Fibroblast of skin of left quadriceps (primary cell): ENCODE data around the gene BCAR3.

ENCODE experiments used
- DNase-seq, 2 experiments: peaks; one replicate each; pipeline ENCODE4 v3.0.0-alpha.2; 2013; ENCODE audit warnings: low read depth in 2 of 2

Gene BCAR3

DNA sequence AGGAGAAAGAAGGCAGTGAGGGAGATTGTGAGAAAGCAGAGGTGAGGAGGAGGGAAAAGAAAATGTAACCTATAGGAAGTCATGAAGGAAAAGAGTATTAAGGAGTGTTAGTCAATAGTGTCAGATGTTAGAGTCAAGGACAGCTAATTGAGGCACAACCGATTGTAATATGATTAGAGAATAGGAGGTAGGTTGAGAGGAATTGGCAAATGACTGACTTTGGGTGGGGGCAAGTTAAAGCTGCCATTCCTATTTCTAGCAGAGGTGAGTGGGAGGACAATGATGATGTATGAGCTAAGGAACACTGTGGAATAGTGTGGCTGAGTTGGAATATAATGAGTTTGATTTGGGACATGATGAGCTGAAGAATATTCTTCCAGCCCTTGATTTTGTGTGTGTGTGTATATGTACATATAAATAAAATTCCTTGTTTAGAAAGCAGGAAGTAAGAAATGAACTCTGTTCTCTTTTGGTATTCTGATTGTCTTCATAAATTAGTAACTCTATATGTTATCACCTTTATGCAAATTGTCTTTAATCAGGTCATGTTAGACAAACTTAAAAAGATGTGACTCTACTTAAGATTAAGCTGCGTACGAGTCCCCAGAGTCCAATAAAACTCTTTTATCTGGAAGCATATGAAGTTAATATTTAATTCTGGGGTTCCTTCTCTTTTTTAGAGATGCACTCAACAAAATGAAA lies 135.3 kb downstream of the BCAR3 start:
- DNase-seq, result no peak

GRCh38 chr1:93542398-93542797 lies 139.2 kb downstream of the BCAR3 start:
- DNase-seq, result peak; percentile 45 to 52

- no peak for DNase-seq
These were observed 140.6 kb downstream of the BCAR3 start for GRCh38 chr1:93541045-93541444.

- peak in 1 of 2 experiments; percentile 16 for DNase-seq
These were observed 143.7 kb downstream of the BCAR3 start for GRCh38 chr1:93537924-93538323.

- DNase-seq, result no peak
These were observed 144.2 kb downstream of the BCAR3 start for GRCh38 chr1:93537396-93537795.

DNA sequence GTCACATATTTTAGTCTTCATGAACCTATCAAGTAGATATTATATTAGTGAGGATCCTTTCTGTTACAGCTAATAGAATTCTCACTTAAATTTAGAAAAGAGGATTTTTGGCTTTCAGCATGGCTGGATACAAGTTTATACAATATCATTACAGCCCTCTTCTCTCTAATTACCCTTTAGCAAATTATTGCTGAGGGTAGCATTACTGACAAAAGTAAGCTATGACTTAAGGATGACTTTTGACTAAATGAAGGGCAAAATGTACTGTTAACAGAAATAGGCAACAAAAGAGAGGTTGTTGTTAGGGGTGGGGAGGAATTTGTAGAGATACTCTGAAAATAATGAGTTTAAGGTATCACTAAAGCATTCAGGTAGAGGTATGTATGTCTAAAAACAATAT lies 148.0 kb downstream of the BCAR3 start:
- DNase-seq, result no peak

DNA sequence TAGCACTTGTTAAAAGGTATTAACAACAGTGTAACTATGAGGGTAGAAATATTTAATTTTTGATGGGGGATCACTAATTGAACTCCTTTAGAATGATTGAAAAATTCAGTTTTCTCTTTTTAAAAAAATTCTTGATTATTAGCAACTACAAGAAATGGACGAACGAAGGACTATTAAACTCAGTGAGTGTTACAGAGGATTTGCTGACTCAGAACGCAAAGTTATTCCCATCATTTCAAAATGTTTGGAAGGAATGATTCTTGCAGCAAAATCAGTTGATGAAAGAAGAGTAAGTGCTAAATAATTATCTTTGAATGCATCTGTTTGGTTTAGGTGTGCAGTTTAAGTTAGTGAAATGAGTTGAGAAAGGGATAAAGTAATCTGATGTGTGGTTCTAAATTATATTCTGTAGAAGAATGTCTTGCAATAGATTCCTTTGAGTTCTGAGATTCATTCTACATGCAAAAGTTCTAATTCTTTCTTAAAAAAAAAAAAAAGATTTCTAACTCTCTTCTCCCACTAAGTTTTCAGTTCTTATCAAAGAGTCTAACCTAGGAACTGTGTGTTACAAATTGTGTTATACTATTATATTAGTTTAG lies 148.8 kb downstream of the BCAR3 start:
- DNase-seq, result no peak

DNA sequence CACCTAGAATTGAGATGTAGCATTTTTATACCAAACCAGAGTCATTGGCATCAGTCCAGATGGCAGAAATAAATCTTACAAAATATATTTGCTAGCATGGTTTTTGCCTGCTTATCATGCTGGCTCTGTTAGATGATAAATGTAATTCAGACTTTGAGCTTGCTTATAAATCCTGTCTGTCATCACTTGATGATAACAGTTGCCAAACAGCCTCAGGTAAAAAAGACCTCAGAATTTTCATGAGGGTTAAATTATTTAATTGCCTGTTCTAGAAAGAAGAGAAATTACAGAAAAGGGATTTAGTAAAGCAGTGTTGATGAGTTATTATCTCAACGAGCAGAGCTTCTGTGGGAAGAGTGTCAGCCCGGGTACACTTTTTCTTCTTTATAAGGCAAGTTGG lies 150.4 kb downstream of the BCAR3 start:
- DNase-seq, result no peak

DNA sequence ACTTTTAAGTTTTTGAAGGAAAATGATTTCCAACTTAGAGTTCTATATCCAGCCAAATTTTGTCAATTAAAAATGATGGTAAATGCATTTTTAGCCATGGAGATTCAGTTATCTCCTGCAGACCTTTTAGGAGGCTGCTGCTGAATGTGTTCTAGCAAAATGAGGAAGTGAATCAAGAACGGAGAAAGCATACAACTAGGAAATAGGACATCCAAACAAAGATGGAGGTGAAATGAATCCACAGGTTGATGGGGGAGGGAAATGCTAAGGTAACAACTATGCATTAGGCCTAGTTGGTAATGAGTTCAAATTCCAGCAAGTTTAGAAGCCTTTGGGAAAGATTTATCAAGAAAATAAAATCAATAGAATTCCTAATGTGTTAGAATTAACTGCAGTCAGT lies 153.2 kb downstream of the BCAR3 start:
- no peak for DNase-seq

- no peak for DNase-seq
These were observed 155.2 kb downstream of the BCAR3 start for GRCh38 chr1:93526431-93526830.

- DNase-seq, result no peak
These were observed 156.2 kb downstream of the BCAR3 start for GRCh38 chr1:93525431-93525830.

- no peak for DNase-seq
These were observed 158.9 kb downstream of the BCAR3 start for GRCh38 chr1:93522721-93523120.

DNA sequence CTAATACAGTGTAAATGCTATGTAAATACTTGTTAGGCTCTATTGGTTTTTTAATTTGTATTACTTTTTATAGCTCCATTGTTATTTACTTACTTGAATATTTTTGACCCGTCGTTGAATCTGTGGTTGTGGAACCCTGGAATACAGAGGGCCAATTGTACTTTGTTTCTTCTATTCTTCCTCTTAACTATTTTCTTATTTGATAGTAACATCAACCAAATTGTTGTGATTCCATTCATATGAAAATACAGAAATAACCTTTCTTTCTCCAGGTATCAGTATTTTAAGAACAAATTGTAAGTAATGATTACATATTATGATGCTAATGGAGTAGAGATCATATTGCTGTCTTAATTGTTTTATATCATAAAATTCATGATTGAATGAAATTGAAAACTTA lies 160.0 kb downstream of the BCAR3 start:
- no peak for DNase-seq

DNA sequence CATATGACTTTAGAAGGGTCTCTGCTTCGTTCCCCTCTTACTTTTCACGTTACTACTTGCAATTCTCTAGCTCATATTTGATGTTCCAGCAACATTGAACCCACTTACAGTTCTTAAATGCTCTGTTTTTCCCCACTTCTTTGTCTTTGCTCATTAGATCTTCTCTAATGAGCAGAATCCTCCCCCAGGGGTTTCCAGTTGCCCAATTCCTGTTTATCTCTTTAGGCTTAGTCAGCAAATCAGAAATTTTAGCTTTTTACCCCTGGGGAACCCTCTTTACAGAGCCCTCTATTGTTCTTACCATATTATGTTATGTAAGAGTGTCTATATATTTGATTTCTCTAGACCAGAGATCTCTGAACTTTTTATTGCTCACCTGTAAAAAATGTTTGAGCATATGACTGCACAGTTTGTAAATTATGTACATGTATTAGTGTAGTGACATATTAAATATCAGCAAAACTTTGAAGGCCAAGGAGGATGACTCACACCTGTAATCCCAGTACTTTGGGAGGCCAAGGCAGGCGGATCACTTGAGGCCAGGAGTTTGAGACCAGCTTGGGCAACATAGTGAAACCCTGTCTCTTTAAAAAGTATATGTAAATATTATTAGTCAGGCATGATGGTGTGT lies 162.3 kb downstream of the BCAR3 start:
- peak in 1 of 2 experiments; percentile 12 for DNase-seq

DNA sequence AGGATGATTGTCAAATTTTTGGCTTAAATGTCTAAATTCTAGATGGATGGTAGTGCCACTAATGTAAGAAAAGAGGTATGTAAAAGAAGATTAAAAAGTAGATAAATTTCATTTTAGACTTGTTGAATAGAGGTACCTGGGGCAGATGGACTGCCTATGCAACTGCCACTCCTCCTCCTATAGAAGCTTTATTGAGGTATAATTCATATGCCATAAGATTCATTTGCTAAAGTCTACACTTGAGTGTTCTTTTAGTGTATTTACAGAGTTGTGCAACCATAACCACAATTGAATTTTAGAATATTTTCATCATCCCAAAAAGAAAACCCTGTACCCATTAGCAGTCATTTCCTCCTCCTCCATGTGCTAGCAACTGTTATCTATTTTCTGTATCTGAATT lies 163.1 kb downstream of the BCAR3 start:
- no peak for DNase-seq

GRCh38 chr1:93516164-93516563 lies 165.5 kb downstream of the BCAR3 start:
- DNase-seq, result no peak
